Neural progenitor cell (in vitro differentiated cells): ENCODE results near the gene MS4A1.

Source experiments
- CTCF ChIP-seq: fragments of 200-600 bp; sonication (generic); IDR thresholded peaks from 2 replicates; pipeline ENCODE4 v1.5.1; 2017; ENCODE audit warnings: antibody characterized with exemption, mild to moderate bottlenecking
- EZH2 ChIP-seq: fragments of 200-600 bp; sonication (generic); IDR thresholded peaks from 2 replicates; pipeline ENCODE4 v1.6.1; 2017; ENCODE audit warnings: antibody characterized with exemption, mild to moderate bottlenecking, moderate library complexity
- EZH2phosphoT487 ChIP-seq: fragments of 200-600 bp; sonication (generic); IDR thresholded peaks from 2 replicates; pipeline ENCODE4 v1.6.1; 2017; ENCODE audit warnings: antibody characterized with exemption

GRCh38 chr11:60422609-60423008, 33.0 kb upstream of the MS4A1 start:
- TF ChIP-seq CTCF: no peak
- TF ChIP-seq EZH2: no peak
- TF ChIP-seq EZH2phosphoT487: no peak
